HG03159 (cell line): ENCODE data around the gene RNF31.

Experiments
- ATAC-seq: cut with Tn5 transposase; IDR thresholded peaks from one replicate; pipeline ENCODE4 v1.9.1; 2021; ENCODE audit warnings: mild to moderate bottlenecking, moderate library complexity; ENCODE audit not compliant: unreplicated experiment

Gene RNF31

GRCh38 chr14:24181371-24182077 lies 34.2 kb downstream of the RNF31 start:
- ATAC-seq = no peak

DNA sequence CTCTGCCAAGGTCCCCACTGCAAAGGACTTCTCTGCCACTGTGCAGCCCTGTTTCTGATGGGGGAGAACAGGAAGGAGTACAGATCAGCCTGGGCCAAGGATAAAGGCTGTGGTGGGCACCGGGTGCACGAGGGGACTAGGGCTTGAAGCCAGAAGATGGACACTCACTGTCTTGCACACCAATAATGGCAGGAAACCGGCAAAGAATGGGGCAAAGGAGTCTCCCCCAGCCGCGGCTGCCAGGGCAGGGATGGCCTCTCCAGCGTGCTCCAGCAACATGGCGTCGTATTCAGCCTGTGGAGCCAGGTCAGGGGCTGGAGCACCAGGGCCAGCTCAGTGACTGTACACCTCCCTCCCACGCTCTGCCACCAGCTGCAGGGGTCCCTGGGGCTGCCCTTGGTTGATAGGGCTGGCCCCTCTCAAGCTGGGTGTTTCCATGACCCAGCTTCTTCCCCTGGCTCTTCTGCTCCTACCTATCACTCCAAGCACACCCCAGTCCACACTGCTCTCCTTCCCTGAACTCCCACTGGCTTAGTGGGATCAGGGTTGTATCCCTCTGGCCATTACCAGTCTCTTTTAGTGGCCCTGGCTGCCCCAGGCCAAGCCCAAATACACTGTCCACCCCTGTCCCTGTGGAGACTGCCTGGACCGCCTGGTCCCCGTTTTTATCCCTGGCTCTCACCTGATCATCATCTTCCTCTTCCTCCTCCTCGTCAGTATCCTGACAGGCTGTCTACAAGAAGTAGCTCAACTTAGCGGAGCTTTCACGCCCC lies 35.0 kb downstream of the RNF31 start:
- ATAC-seq = no peak

DNA sequence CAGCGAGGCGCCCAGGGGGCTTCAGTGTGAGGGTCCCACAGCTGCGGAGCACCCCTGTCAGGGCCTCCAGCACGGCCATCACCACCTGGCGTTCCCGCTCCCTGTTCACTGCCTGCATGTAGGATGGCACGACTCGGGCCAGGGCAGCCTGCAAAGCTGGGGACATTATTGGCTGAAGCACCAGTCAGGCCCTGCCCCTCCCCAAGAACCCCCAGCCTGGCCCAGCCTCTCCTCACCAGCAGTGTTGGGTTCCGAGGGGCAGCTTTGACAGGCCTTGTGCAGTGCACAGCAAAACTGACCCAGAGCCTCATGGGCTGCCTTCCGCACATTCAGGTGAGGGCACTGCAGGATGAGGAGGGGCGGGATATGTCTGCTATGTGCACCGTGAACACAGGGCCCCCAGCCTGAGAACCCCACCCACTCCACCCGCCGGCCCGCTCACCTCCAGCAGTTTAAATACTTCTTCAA lies 35.8 kb downstream of the RNF31 start:
- no peak for ATAC-seq

DNA sequence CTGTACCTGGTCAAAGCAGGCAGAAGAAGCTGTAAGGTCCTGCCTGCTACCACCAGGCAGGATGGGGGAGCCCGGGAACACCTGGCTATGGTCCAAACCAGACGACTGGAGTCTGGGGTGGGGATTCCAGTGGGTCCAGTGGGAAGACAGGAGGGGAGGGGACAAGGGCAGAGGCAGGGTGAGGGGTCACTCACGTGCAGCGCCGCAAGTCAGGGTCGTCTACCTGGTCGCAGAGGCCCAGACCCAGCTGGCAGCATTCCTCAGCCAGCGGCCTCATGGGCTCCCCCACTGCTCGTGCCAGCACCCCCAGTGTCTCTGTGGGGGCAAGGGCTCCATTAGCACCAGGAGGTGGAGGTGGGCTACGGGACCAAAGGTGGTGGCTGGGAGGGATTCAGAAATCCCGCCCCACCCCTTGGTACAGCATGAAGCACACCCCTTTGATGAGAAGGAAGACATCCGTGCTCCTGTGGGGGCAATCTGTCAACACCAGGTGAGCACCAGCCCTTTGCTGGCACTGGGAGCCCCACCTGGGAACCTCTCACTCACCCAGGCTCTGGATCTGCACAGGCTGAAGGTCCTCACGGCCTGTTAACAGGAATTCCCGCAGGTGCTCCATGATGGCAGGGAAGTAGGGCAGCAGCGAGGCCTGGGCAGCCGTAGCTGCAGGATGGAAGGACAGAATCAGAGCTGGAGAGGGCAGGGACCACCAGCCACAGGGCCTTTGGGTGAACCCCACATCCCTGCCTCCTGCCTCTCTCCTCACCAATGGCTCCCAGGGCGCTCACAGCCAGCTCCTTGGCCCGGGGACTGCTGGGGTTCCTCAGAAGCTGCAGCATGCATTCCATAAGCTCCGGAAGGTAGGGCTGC lies 37.0 kb downstream of the RNF31 start:
- no peak for ATAC-seq

DNA sequence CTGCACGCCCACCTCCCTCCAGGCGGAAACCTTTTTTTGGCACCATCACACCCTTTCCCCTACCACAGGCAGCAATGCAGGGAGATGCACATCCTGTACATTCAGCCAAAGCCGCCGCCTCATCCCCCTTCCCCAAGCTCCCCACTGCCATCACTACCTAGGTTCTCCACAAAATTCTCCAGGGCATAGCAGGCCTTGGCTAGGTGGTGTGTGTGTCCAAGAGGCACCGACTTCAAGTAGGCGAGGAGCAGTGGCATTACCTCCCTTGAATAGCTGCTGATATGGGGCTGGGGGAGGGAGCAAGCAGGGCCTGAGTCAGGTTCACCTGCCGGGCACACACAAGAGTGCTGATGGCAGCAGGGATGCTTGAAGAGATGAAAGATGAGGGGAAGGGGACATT lies 37.7 kb downstream of the RNF31 start:
- no peak for ATAC-seq

GRCh38 chr14:24185741-24186140 lies 38.4 kb downstream of the RNF31 start:
- no peak for ATAC-seq

DNA sequence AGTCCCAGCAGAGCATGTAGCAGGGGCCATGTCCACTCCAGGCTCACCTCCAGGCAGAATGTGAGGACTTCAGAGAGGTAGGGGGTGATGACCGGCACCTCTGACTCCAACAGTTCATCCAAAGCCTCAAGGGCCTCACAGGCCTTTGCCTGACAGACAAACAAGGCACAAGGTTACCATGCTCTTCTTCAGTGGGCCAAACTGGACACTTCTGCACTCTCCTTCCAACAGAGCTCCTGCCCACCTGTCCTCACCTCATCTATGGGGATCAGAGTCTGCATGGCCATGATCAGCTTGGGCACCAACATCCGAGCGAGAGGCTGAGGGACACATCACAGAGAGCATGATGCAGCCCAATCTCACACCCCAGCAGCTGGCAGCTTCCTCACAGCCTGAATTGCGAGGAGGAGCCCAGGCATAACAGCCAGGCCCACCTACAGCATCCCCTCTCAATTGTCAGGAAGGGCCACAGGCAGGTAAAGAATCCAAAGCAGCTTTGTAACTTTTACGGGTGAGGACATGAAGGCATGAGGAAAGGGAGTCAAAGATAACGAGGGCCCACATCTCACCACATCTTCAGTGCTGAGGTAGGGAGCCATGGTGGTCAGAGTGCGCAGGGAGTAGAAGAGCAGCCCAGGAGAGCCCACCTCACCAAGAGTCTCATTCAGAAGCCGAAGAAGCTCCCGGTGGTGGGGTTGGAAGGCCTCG lies 39.7 kb downstream of the RNF31 start:
- ATAC-seq = no peak

GRCh38 chr14:24187539-24187915 lies 40.2 kb downstream of the RNF31 start:
- ATAC-seq = no peak

- ATAC-seq = peak; percentile 85
Observed at GRCh38 chr14:24188251-24189058, 41.2 kb downstream of the RNF31 start, which contains the start of gene IPO4. Gene IPO4 (minus strand): TSS chr14:24188816. CDS start chr14:24188787, 29 bp downstream.

DNA sequence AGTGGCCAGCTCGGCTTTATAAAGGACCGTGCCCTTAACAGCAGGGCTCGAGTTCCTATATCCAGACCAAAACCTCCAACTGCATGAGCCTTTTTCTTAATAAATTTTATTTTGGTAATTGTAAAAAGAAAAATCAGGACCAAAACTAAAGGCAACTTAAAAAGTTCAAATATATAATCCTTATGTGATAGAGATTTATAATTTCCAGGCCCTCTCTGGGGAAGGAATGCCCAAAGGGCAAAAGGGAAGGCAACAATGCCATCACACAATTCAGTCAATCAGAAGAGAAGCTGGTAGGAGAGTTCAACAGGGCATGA lies 41.7 kb downstream of the RNF31 start:
- ATAC-seq = no peak

DNA sequence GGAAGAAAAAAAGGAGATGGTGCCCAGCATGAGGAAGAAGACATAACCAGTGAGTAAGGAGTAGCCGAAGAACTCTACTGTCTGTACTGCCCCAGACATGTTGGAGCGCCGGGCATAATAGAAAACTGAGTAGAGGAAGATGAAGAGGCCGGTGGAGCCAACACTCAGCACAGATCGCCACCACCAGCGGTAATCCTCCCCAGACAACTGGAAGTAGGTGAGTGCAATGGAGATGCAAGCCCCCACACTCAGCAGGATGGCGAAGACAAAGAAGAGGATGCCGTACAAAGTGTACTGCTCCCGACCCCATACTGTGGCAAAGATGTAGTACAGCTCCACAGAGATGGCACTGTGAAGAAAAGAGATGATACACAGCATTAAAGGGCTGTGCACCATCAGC lies 42.2 kb downstream of the RNF31 start:
- ATAC-seq = no peak

DNA sequence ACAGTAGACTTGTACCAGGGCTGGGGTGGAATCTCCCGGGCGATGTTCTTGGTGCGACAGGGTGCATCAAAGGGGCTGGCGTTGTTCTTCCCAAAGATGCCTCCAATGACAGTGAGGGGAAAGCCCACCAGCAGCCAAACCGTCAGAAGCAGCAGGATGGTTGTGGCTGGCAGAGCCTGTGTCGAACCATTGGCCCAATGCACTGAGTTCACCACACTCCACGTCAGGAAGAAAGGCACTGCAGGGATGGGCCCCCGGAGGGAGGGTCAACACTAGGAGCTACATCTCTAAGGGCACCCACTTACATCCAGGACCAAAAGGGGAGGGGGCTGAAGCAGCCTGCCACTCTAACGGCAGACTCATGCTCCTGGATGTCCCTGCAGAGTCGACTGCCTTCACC lies 43.1 kb downstream of the RNF31 start:
- no peak for ATAC-seq

- ATAC-seq = no peak
Observed at GRCh38 chr14:24192933-24193332, 45.6 kb downstream of the RNF31 start.

GRCh38 chr14:24194186-24194872 lies 47.0 kb downstream of the RNF31 start:
- no peak for ATAC-seq

- ATAC-seq = no peak
Observed at GRCh38 chr14:24194873-24195185, 47.5 kb downstream of the RNF31 start.

GRCh38 chr14:24195186-24196070 lies 48.1 kb downstream of the RNF31 start, which contains the start of gene TM9SF1:
Gene TM9SF1 (minus strand): TSS chr14:24195441. CDS start chr14:24195019, 422 bp downstream.
- peak; percentile 82 for ATAC-seq

GRCh38 chr14:24196071-24197055 lies 49.1 kb downstream of the RNF31 start:
- peak; percentile 15 for ATAC-seq
